ENCODE results near the gene PRDM5.

Gene PRDM5

DNA sequence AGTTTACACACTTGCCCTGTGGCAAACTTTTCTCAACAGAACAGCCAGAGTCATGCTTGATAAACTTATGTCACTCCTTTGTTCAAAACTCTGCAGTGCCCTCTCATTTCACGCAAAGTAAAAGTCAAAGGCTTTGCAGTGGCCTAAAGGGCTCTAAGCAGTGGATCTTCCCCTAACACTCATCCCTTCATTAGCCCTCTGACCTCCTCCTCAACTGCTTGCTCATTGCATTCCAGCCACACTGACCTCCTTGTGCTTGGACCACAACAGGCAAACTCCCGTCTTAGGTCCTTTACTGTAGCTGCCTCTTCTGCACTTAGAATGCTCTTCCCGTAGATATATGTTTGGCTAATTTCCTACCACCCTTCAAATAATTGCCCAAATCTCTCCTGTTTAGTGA is 5.6 kb downstream of the PRDM5 start:
- DNase-seq (ENCODE audit: low read depth), result no peak
- no peak overlapping the region for H3K4me3 ChIP-seq (ENCODE audit: low read length)
- TF ChIP-seq CTCF (IDR thresholded peaks at IDR 0.05; ENCODE audit: insufficient read depth, low read depth, low read length, missing control alignments), result no peak

- no peak for DNase-seq (ENCODE audit: low read depth)
- H3K4me3 ChIP-seq (ENCODE audit: low read length), result no peak overlapping the region
- no peak for TF ChIP-seq CTCF (IDR thresholded peaks at IDR 0.05; ENCODE audit: insufficient read depth, low read depth, low read length, missing control alignments)
Observed at GRCh38 chr4:120915336-120915735, 7.2 kb downstream of the PRDM5 start.

DNA sequence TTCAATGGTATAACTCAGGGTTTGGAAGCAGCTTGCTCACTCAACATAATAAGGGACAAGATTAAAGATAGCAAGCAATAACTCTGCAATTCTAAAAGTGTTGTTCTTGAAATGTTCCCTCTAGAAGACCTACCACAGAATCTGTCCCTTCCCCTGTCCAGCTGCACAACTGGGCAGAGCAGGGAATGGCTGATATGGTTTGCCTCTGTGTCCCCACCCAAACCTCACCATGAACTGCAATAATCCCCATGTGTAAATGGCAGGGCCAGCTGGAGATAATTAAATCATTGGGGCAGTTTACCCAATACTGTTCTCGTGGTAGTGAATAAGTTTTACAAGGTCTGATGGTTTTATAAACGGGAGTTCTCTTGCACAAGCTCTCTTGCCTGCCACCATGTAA is 19.1 kb downstream of the PRDM5 start:
- DNase-seq (ENCODE audit: low read depth), result no peak
- H3K4me3 ChIP-seq (ENCODE audit: low read length), result no peak overlapping the region
- TF ChIP-seq CTCF (IDR thresholded peaks at IDR 0.05; ENCODE audit: insufficient read depth, low read depth, low read length, missing control alignments), result no peak

- no peak for TF ChIP-seq CTCF (IDR thresholded peaks at IDR 0.05; ENCODE audit: insufficient read depth, low read depth, low read length, missing control alignments)
- DNase-seq (ENCODE audit: low read depth), result no peak
- no peak overlapping the region for H3K4me3 ChIP-seq (ENCODE audit: low read length)
Observed at GRCh38 chr4:120902925-120903324, 19.6 kb downstream of the PRDM5 start.

- H3K4me3 ChIP-seq (ENCODE audit: low read length), result no peak overlapping the region
- DNase-seq (ENCODE audit: low read depth), result no peak
- TF ChIP-seq CTCF (IDR thresholded peaks at IDR 0.05; ENCODE audit: insufficient read depth, low read depth, low read length, missing control alignments), result no peak
Observed at GRCh38 chr4:120901731-120902130, 20.8 kb downstream of the PRDM5 start.

GRCh38 chr4:120897981-120898719 is 24.4 kb downstream of the PRDM5 start:
- no peak overlapping the region for H3K4me3 ChIP-seq (ENCODE audit: low read length)
- DNase-seq (ENCODE audit: low read depth), result no peak
- TF ChIP-seq CTCF (IDR thresholded peaks at IDR 0.05; ENCODE audit: insufficient read depth, low read depth, low read length, missing control alignments), result no peak

DNA sequence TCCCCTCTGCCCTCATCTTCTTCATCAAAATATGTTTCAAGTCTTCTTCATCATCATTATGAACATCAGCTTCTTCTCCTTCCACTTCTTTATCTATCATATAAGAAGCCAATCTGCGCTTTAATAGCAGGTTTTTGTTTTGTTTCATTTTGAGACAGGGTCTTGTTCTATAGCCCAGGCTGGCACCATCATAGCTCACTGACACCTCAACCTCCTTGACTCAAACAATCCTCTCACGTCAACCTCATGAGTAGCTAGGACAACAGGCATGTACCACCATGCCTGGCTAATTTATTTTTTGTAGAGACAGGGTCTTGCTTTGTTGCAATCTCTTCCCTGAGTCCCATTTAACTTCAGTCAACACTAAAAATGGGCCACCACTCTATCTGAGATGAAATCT is 27.0 kb downstream of the PRDM5 start:
- H3K4me3 ChIP-seq (ENCODE audit: low read length), result no peak overlapping the region
- DNase-seq (ENCODE audit: low read depth), result no peak
- TF ChIP-seq CTCF (IDR thresholded peaks at IDR 0.05; ENCODE audit: insufficient read depth, low read depth, low read length, missing control alignments), result no peak
